CD4-positive, alpha-beta T cell treated with Interleukin-10 for 1 hour (primary cell): ENCODE measurements around the gene VWA1.
"Not testable (repeated sequence)": the region's sequence is repeated elsewhere in the genome, so short reads cannot be mapped to it uniquely, and the experiment has no call there.

Experiments
- DNase-seq: peaks from one replicate; pipeline ENCODE4 v3.0.0-alpha.2; 2020

Gene VWA1

GRCh38 chr1:1425426-1425752, 10.1 kb upstream of the VWA1 start:
- no peak for DNase-seq

GRCh38 chr1:1425753-1426495, 9.6 kb upstream of the VWA1 start:
- DNase-seq, result no peak

DNA sequence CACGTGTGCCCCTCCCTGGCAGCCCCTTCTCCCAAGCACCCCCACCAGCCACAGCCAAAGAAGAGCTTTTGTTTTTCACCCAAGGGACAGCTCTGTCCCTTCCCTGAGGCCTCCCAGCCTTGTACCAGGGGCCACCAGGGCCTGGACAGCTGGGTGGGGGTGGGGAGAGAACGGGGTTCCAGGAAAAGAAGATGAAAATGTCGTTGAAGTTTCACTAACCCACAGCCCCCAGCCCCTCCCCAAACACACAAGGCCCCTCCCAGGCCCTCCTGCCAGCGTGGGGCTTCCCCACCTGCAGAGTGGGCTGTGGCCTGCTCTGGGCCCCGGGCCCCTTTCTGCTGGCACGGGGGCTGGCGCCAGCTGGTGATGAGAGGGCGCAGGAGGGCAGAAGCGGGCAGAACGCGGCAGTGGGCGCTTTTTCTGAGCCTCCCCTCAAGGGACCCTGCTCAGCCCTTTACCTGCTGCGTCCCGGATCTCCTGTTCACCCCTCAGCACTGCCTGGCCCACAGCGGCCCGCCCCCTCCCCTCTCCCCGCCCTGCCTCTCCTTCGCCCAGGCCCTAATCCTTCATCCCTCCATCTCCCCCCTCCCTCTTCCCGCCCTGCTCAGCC, 8.9 kb upstream of the VWA1 start:
- DNase-seq, result no peak

- DNase-seq, result no peak
These were observed 8.2 kb upstream of the VWA1 start for GRCh38 chr1:1427106-1427819.

GRCh38 chr1:1427820-1428148, 7.7 kb upstream of the VWA1 start:
- no peak for DNase-seq

DNA sequence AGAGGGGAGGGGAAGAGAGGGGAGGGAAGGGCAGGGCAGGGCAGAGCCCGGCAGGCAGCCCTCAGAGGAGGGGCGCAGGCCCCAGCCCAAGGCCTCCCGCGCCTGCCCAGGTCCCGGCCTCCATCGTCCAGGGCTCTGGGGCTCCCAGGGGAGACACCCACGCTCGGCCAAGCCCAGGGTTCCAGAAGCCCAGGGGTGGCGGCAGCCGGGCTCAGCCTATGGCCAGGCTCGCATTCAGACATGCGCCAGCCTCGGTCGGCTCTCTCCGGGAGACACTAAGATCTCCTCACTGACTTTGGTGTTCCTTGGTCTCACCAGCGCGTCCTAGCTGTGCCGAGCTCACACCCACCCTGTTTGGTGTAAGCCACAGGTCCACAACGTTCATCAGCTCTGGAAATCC, 7.3 kb upstream of the VWA1 start:
- no peak for DNase-seq

DNA sequence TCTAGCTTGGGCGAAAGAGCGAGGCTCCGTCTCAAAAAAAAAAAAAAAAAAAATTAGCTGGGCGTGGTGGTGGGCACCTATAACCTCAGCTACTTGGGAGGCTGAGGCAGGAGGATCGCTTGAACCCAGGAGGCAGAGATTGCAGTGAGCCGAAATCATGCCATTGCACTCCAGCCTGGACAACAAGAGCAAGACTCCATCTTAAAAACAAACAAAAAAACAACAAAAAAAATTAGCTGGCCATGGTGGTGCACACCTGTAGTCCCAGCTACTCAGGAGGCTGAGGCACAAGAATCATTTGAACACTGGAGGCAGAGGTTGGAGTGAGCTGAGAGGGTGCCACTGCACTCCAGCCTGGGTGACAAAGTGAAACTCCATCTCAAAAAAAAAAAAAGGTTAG, 6.5 kb upstream of the VWA1 start:
- not testable (repeated sequence) for DNase-seq

DNA sequence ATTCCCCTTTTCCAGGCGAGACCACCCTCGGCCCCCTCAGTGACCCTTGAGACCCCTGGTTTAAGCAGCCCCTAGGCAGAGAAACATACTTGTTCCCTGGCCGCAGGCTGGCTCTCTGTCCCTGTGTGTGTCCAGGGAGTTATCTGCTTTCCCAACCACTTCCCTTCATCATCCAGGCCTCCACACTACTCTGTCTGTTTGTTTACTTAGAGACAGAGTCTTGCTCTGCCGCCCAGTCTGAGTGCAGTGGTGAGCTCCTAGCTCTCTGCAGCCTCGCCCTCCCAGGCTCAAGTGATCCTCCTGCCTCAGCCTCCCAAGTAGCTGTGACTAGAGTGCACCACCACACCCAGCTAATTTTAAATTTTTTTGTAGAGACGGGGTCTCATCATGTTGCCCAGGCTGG, 5.8 kb upstream of the VWA1 start:
- DNase-seq, result no peak

- DNase-seq, result no peak
These were observed 5.1 kb upstream of the VWA1 start for GRCh38 chr1:1430114-1430982.

GRCh38 chr1:1430992-1431844, 4.3 kb upstream of the VWA1 start:
- DNase-seq, result no peak

- no peak for DNase-seq
These were observed 3.6 kb upstream of the VWA1 start for GRCh38 chr1:1431845-1432273.

- no peak for DNase-seq
These were observed 3.1 kb upstream of the VWA1 start for GRCh38 chr1:1432274-1432950.

GRCh38 chr1:1432951-1433803, 2.3 kb upstream of the VWA1 start:
- DNase-seq, result no peak

GRCh38 chr1:1433804-1434130, 1.7 kb upstream of the VWA1 start:
- DNase-seq, result no peak

- DNase-seq, result no peak
These were observed 1.2 kb upstream of the VWA1 start for GRCh38 chr1:1434131-1434823.

- DNase-seq, result no peak
These were observed 725 bp upstream of the VWA1 start for GRCh38 chr1:1434824-1435105.

- DNase-seq, result no peak
These were observed 580 bp downstream of the VWA1 start for GRCh38 chr1:1435911-1436629.

- DNase-seq, result no peak
These were observed 1.1 kb downstream of the VWA1 start for GRCh38 chr1:1436630-1437032.

- no peak for DNase-seq
These were observed 1.8 kb downstream of the VWA1 start for GRCh38 chr1:1437033-1437903.
